ENCODE data around the gene DGKG. TPM values are rescaled to one million over a fixed set of nuclear protein-coding genes. Genes with fewer than 3 reads are reported as not detected.

The DGKG gene
- polyA plus RNA-seq, 3 donors: 4.2 to 9.2 (median 4.3) TPM

GRCh38 chr3:186329589-186329988 is 32.4 kb downstream of the DGKG start:
- no peak overlapping the region for H3K9ac ChIP-seq (ENCODE audit: insufficient read depth, low read length, poor library complexity, severe bottlenecking)
- Mint-ChIP-seq H3K9me3 (peaks cover 0 to 2% (median 0%) of the 10 kb centered on the region in 7 donors), H3K36me3 (peaks cover 11 to 13% of the 10 kb centered on the region in 2 donors), H3K4me1 (peaks cover 56% of the 10 kb centered on the region), H3K27me3 (ENCODE audit: low read depth in 3 of 3) (no peaks in the 10 kb centered on the region), H3K27ac (peak overlapping the region in 1 of 7 donors; percentile 32), H3K4me3 (no peak overlapping the region)
- 100% methylated on average over 1 of the region's 1 CpG for WGBS (ENCODE audit: insufficient coverage)
- H3K4me1 ChIP-seq (ENCODE audit: control insufficient read depth in 1 of 2, insufficient read depth in 2 of 2, low read length in 2 of 2): peaks cover 49 to 57% of the 10 kb centered on the region in 2 donors
- intact Hi-C loops (cut with micrococcal nuclease): no loop called here
- H3K9me3 ChIP-seq (replicated peaks in 1 of 2; ENCODE audit: control insufficient read depth in 1 of 2, insufficient read depth in 1 of 2, low read length in 2 of 2): no peaks in the 10 kb centered on the region
- DNase-seq: no peak
- H4K20me1 ChIP-seq (ENCODE audit: insufficient read depth, low read length): peaks cover 89% of the 10 kb centered on the region
- peaks cover 99% of the 10 kb centered on the region for H3K79me2 ChIP-seq (ENCODE audit: insufficient read depth, low read length)
- H3K27ac ChIP-seq (ENCODE audit: low read depth in 1 of 2, low read length in 2 of 2): peak overlapping the region in 1 of 2 donors; percentile 24
- no peak overlapping the region for H3K4me3 ChIP-seq (replicated peaks in 1 of 3; ENCODE audit: low read depth in 2 of 3, low read length in 3 of 3)
- H3K36me3 ChIP-seq (replicated peaks in 1 of 2; ENCODE audit: control insufficient read depth in 1 of 2, insufficient read depth in 2 of 2, low read length in 2 of 2): peaks cover 0 to 5% of the 10 kb centered on the region in 2 donors
- no peaks in the 10 kb centered on the region for H3K27me3 ChIP-seq (ENCODE audit: control insufficient read depth in 2 of 2, insufficient read depth in 2 of 2, low read length in 2 of 2)
- H3K4me2 ChIP-seq (replicated peaks; ENCODE audit: extremely low read depth, low read length, poor library complexity, severe bottlenecking): no peak overlapping the region
- no peak overlapping the region for H2AFZ ChIP-seq (ENCODE audit: insufficient read depth, low read depth, low read length, poor library complexity, severe bottlenecking)
- no peak for TF ChIP-seq CTCF (IDR thresholded peaks at IDR 0.05)

- peaks cover 86% of the 10 kb centered on the region for H4K20me1 ChIP-seq (ENCODE audit: insufficient read depth, low read length)
- H3K27ac Mint-ChIP-seq: peak overlapping the region; percentile 2 to 83 (median 37)
- no CpG with 5 or more reads among the region's 2 CpGs for WGBS (ENCODE audit: insufficient coverage)
- no peak overlapping the region for H2AFZ ChIP-seq (ENCODE audit: insufficient read depth, low read depth, low read length, poor library complexity, severe bottlenecking)
- H3K4me3 ChIP-seq (replicated peaks in 1 of 3; ENCODE audit: low read depth in 2 of 3, low read length in 3 of 3): no peak overlapping the region
- H3K27me3 ChIP-seq (ENCODE audit: control insufficient read depth in 2 of 2, insufficient read depth in 2 of 2, low read length in 2 of 2): no peaks in the 10 kb centered on the region
- no peaks in the 10 kb centered on the region for H3K9me3 ChIP-seq (replicated peaks in 1 of 2; ENCODE audit: control insufficient read depth in 1 of 2, insufficient read depth in 1 of 2, low read length in 2 of 2)
- peaks cover 11 to 16% of the 10 kb centered on the region in 2 donors for H3K36me3 Mint-ChIP-seq
- no peak overlapping the region for H3K9ac ChIP-seq (ENCODE audit: insufficient read depth, low read length, poor library complexity, severe bottlenecking)
- TF ChIP-seq CTCF (IDR thresholded peaks at IDR 0.05): no peak
- peaks cover 0 to 5% of the 10 kb centered on the region in 2 donors for H3K36me3 ChIP-seq (replicated peaks in 1 of 2; ENCODE audit: control insufficient read depth in 1 of 2, insufficient read depth in 2 of 2, low read length in 2 of 2)
- H3K4me3 Mint-ChIP-seq: no peak overlapping the region
- H3K4me2 ChIP-seq (replicated peaks; ENCODE audit: extremely low read depth, low read length, poor library complexity, severe bottlenecking): no peak overlapping the region
- peaks cover 48% of the 10 kb centered on the region for H3K4me1 Mint-ChIP-seq
- DNase-seq: no peak
- intact Hi-C loops (cut with micrococcal nuclease): no loop called here
- H3K4me1 ChIP-seq (ENCODE audit: control insufficient read depth in 1 of 2, insufficient read depth in 2 of 2, low read length in 2 of 2): peaks cover 40 to 41% of the 10 kb centered on the region in 2 donors
- peaks cover 0 to 2% (median 0%) of the 10 kb centered on the region in 7 donors for H3K9me3 Mint-ChIP-seq
- peaks cover 97% of the 10 kb centered on the region for H3K79me2 ChIP-seq (ENCODE audit: insufficient read depth, low read length)
- peak overlapping the region in 1 of 2 donors; percentile 53 for H3K27ac ChIP-seq (ENCODE audit: low read depth in 1 of 2, low read length in 2 of 2)
- no peaks in the 10 kb centered on the region for H3K27me3 Mint-ChIP-seq (ENCODE audit: low read depth in 3 of 3)
These were observed 34.0 kb downstream of the DGKG start for GRCh38 chr3:186327912-186328487.
